Skeletal muscle satellite cell (primary cell): ENCODE data around the gene SERPING1.

Experiments
- H3K27me3 ChIP-seq: 2 replicates; pipeline ENCODE4 v1.7.0; 2013; ENCODE audit warnings: low read length; ENCODE audit not compliant: control insufficient read depth, insufficient read depth
- H3K36me3 ChIP-seq: 2 replicates; pipeline ENCODE4 v1.7.0; 2013; ENCODE audit warnings: mild to moderate bottlenecking, control low read depth, low read length; ENCODE audit not compliant: insufficient read depth
- H3K4me1 ChIP-seq: 2 replicates; pipeline ENCODE4 v1.7.0; 2013; ENCODE audit warnings: low read length; ENCODE audit not compliant: control insufficient read depth, insufficient read depth
- H3K4me2 ChIP-seq: 2 replicates; pipeline ENCODE4 v1.7.0; 2013; ENCODE audit warnings: mild to moderate bottlenecking, low read length
- H3K4me3 ChIP-seq: 2 replicates; pipeline ENCODE4 v1.7.0; 2013; ENCODE audit warnings: low read length
- H3K9ac ChIP-seq: 2 replicates; pipeline ENCODE4 v1.7.0; 2013; ENCODE audit warnings: mild to moderate bottlenecking, low read depth, low read length, moderate library complexity
- H3K9me3 ChIP-seq: replicated peaks from 2 replicates; pipeline ENCODE4 v1.7.0; 2013; ENCODE audit warnings: mild to moderate bottlenecking, control low read depth, low read length

SERPING1 gene

DNA sequence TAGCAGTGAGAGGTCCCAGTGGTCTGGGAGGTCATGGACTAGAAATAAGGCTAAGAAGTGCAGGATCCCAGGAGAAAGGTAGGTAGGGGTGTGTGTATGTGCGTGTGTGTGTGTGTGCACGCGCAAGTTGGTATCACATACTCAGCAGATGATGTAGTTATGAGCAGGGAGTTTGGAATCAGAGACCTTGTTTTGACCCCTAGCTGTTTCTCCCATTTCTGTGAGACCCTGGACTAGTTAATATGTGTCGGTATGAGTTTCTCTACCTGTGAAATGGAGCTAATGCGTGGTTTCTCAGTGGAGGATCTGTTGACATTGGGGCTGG, 1.3 kb downstream of the SERPING1 start:
- H3K9ac ChIP-seq, result no peak overlapping the region
- H3K4me3 ChIP-seq, result peak overlapping the region; percentile 63
- H3K4me2 ChIP-seq, result peak overlapping the region; percentile 59
- no peaks in the 10 kb centered on the region for H3K9me3 ChIP-seq
- H3K27me3 ChIP-seq, result peaks cover 31% of the 10 kb centered on the region
- H3K4me1 ChIP-seq, result peaks cover 13% of the 10 kb centered on the region
- H3K36me3 ChIP-seq, result no peaks in the 10 kb centered on the region

DNA sequence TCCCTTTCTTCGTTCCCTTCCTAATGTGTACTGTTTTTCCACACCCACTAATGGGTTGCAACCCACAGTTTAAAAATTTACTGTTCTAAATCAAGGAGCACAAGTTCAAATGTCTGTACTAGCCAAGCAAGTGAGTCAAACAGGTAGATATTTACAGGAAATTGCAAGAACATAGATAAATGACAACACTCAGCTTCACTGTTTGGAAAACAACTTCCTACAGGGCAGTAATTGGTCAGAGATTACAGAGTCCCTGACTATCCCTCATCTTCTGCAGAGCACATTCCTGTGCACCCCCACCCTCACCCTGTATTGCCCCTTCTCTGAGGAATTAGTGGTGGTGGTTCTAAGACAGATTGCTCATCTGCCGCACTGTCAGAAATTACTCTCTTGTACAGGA, 1.9 kb downstream of the SERPING1 start:
- H3K27me3 ChIP-seq, result peaks cover 25% of the 10 kb centered on the region
- peaks cover 13% of the 10 kb centered on the region for H3K4me1 ChIP-seq
- no peak overlapping the region for H3K9ac ChIP-seq
- H3K4me3 ChIP-seq, result no peak overlapping the region
- H3K9me3 ChIP-seq, result no peaks in the 10 kb centered on the region
- H3K36me3 ChIP-seq, result no peaks in the 10 kb centered on the region
- H3K4me2 ChIP-seq, result no peak overlapping the region

DNA sequence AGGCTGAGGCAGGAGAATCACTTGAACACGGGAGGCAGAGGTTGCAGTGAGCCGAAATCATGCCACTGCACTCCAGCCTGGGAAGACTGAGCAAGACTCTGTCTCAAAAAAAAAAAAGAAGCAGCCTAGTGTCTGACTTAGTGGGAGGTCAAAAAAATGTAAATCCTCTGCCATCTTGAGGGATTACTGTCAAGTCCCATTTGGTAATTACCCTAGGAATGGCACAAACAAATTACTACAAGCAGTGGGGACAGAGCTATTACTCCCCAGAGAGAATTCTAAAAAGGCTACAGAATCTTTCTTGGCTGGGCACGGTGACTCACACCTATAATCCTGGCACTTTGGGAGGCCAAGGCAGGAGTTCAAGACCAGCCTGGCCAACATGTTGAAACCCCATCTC, 3.8 kb downstream of the SERPING1 start:
- Histone ChIP-seq H3K4me1 (peaks cover 13% of the 10 kb centered on the region), H3K27me3 (peaks cover 16% of the 10 kb centered on the region), H3K9ac (no peak overlapping the region), H3K9me3 (no peaks in the 10 kb centered on the region), H3K4me3 (no peak overlapping the region), H3K4me2 (no peak overlapping the region), H3K36me3 (no peaks in the 10 kb centered on the region)

DNA sequence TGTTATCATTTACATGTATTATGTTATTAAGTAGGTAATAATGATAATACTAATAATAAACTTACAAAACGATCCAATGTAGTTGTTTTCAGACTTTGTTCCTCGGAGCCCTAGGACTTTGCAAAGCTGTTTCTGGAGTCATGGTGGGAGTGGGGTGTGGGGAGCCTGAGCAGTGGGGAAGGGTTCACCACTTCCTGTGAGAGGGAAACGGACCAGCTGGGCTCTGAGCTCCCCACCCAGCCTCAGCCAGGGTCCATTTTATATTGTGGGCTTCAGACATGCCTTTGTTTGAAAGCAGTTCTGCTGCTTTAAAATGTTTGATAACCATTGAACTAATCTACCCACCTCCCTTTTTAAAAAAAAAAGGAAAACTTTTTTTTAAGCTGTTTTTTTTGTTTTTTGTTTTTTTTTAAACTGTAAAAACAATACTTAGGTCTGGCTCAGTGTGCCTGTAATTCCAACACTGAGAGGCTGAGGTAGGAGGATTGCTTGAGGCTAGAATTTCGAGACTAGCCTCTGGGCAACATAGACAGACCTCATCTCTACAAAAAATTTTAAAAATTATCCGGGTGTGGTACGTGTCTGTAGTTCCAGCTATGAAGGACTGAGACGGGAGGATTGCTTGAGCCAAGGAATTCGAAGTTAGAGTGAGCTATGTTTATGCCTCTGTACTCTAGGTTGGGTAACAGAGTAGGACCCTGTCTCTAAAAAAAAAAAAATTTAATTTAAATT, 7.0 kb downstream of the SERPING1 start:
- H3K27me3 ChIP-seq, result peaks cover 30% of the 10 kb centered on the region
- H3K4me2 ChIP-seq, result no peak overlapping the region
- no peaks in the 10 kb centered on the region for H3K4me1 ChIP-seq
- H3K9ac ChIP-seq, result no peak overlapping the region
- no peaks in the 10 kb centered on the region for H3K36me3 ChIP-seq
- H3K9me3 ChIP-seq, result no peaks in the 10 kb centered on the region
- H3K4me3 ChIP-seq, result no peak overlapping the region

DNA sequence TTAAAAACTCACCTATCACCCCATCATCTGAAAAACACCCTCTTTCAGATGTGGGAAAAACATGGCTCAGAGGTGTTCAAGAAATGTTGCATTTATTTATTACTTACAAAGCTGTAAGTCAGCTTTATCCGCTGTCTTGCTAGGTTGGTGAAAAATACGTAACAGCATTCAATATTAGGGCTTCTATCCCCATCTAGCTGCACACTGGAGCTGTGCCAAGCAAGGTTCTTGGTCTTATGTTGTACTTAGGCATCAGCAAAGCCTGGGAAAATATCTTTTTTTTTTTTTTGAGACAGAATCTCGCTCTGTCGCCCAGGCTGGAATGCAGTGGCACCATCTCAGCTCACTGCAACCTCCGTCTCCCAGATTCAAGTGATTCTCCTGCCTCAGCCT, 7.5 kb downstream of the SERPING1 start:
- no peak overlapping the region for H3K9ac ChIP-seq
- no peak overlapping the region for H3K4me2 ChIP-seq
- no peaks in the 10 kb centered on the region for H3K9me3 ChIP-seq
- peaks cover 30% of the 10 kb centered on the region for H3K27me3 ChIP-seq
- no peak overlapping the region for H3K4me3 ChIP-seq
- no peaks in the 10 kb centered on the region for H3K36me3 ChIP-seq
- no peaks in the 10 kb centered on the region for H3K4me1 ChIP-seq

DNA sequence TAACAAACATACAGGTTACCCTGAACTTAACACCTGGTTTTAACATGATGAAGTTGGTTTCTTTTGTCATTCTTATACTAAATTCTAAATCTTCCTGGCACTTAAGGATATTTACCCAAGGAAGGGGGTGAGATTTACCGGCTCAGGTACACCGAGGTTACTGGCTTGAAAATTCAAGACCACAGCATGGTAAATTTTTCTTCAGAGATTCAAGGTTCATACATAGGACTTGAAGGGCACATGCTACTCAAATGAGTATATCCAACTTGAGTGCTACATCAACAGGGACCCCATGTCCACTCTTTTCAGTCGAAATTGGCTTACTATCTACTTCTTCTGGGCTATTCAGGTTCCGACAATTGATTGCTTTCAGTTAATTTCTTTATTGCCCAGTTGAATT, 12.7 kb downstream of the SERPING1 start:
- peaks cover 55% of the 10 kb centered on the region for H3K27me3 ChIP-seq
- no peaks in the 10 kb centered on the region for H3K9me3 ChIP-seq
- H3K9ac ChIP-seq, result no peak overlapping the region
- no peak overlapping the region for H3K4me3 ChIP-seq
- H3K4me2 ChIP-seq, result no peak overlapping the region
- H3K4me1 ChIP-seq, result no peaks in the 10 kb centered on the region
- H3K36me3 ChIP-seq, result no peaks in the 10 kb centered on the region

DNA sequence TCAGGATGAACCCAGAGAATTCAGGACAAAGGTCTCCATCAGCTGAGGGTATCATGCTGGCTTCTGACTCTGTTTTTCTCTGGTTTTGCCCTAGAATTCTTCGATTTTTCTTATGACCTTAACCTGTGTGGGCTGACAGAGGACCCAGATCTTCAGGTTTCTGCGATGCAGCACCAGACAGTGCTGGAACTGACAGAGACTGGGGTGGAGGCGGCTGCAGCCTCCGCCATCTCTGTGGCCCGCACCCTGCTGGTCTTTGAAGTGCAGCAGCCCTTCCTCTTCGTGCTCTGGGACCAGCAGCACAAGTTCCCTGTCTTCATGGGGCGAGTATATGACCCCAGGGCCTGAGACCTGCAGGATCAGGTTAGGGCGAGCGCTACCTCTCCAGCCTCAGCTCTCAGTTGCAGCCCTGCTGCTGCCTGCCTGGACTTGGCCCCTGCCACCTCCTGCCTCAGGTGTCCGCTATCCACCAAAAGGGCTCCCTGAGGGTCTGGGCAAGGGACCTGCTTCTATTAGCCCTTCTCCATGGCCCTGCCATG, 16.8 kb downstream of the SERPING1 start:
- Histone ChIP-seq H3K4me3 (no peak overlapping the region), H3K9me3 (no peaks in the 10 kb centered on the region), H3K9ac (no peak overlapping the region), H3K4me2 (no peak overlapping the region), H3K36me3 (no peaks in the 10 kb centered on the region), H3K27me3 (peaks cover 34% of the 10 kb centered on the region), H3K4me1 (no peaks in the 10 kb centered on the region)

DNA sequence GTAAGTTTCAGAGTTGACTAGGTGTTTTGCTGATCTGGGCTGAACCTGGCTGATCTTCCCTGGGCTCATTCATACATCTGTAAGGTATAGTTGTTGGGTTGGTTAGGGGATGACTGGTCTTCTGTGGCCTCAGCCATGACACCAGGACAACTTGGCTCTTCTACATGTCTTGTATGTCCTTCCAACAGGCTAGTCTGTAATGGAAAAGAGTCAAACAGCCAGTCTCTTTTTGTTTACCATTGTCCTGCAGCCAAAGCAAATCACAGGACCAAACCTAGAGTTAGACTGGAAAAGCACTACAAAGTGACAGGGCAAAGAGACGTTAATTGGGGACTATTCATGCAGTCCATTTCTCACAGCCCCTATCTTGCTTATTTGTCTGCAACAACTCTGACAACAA, 17.8 kb downstream of the SERPING1 start:
- Histone ChIP-seq H3K9me3 (no peaks in the 10 kb centered on the region), H3K27me3 (peaks cover 34% of the 10 kb centered on the region), H3K4me1 (no peaks in the 10 kb centered on the region), H3K36me3 (no peaks in the 10 kb centered on the region), H3K4me2 (no peak overlapping the region), H3K9ac (no peak overlapping the region), H3K4me3 (no peak overlapping the region)

DNA sequence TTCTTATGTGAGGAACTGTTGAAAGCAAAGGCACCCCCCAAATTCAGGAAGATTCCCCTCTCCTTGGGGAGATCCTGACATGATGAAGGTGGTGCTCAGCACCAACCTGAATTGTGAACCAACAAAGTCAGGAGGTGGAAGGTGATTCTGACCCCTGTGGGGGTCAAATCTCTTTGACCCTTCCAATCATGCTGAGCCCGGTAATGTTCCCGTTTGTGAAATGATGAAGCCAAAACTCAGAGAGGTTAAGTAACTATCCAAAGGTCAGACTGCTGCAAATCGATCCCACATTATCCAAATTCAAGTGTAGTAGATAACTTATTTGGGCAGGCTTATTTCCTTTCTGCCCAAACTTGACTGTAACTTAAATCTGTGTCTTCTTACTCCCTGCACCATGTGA, 19.1 kb downstream of the SERPING1 start:
- H3K4me1 ChIP-seq, result no peaks in the 10 kb centered on the region
- no peak overlapping the region for H3K4me2 ChIP-seq
- H3K9me3 ChIP-seq, result no peaks in the 10 kb centered on the region
- H3K36me3 ChIP-seq, result no peaks in the 10 kb centered on the region
- no peak overlapping the region for H3K9ac ChIP-seq
- H3K27me3 ChIP-seq, result peaks cover 25% of the 10 kb centered on the region
- no peak overlapping the region for H3K4me3 ChIP-seq

DNA sequence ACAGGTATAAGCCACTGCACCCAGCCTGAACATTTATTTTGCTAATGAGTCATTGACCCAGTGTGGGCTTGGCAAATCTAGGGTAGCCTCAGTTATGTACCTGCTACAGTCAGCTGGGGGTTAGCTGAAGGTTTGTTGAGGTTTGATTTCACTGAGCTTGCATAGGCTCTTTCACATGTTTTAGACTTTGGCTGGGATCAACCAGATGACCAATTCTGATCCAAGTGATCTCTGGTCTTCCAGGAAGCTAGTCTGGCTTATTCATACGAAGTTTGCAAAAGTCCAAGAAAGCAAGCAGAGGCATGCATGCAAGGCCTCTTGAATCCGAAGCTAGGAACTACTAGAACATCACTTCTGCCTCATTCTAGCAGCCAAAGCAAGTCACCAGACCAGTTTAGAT, 21.0 kb downstream of the SERPING1 start:
- no peak overlapping the region for H3K4me2 ChIP-seq
- no peaks in the 10 kb centered on the region for H3K9me3 ChIP-seq
- no peaks in the 10 kb centered on the region for H3K4me1 ChIP-seq
- H3K36me3 ChIP-seq, result no peaks in the 10 kb centered on the region
- H3K4me3 ChIP-seq, result no peak overlapping the region
- peaks cover 28% of the 10 kb centered on the region for H3K27me3 ChIP-seq
- no peak overlapping the region for H3K9ac ChIP-seq

DNA sequence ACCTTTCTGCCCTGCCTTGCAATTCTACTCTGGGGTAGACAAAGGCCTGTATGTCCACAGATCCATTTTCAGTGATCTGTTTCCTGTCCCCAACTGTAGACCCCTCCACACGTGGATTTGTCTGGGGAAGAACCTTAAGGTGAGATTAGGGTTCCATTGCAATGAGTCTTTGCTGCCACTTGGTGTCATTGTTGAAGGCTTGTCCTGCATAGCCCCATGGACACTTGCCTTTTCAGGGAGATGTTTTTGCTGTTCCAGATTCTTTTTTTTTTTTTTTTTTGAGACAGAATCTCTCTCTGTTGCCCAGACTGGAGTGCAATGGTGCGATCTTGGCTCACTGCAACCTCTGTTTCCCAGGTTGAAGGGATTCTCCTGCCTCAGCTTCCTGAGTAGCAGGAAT, 21.8 kb downstream of the SERPING1 start:
- no peaks in the 10 kb centered on the region for H3K36me3 ChIP-seq
- no peaks in the 10 kb centered on the region for H3K4me1 ChIP-seq
- no peak overlapping the region for H3K4me3 ChIP-seq
- H3K4me2 ChIP-seq, result no peak overlapping the region
- H3K27me3 ChIP-seq, result peaks cover 20% of the 10 kb centered on the region
- no peak overlapping the region for H3K9ac ChIP-seq
- H3K9me3 ChIP-seq, result no peaks in the 10 kb centered on the region

DNA sequence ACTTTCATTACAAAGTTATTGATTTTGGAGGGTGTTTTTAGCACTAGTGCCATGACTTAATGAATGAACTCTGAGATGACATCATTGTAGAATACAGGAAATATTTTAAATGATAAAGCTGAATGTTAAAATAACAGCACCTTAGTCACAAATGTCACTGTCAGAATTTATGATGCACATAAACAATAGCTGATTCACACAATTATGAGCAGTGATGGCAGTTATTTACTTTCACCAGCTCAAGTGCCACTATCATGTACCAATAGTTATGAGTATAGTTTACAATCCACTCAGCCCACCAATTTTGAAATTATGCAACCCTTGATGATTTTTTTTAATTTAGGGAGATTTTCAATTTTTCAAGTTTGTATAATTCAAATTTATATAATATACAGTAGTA, 23.0 kb downstream of the SERPING1 start:
- no peak overlapping the region for H3K4me3 ChIP-seq
- H3K9ac ChIP-seq, result no peak overlapping the region
- no peaks in the 10 kb centered on the region for H3K4me1 ChIP-seq
- H3K4me2 ChIP-seq, result no peak overlapping the region
- no peaks in the 10 kb centered on the region for H3K36me3 ChIP-seq
- H3K27me3 ChIP-seq, result peaks cover 13% of the 10 kb centered on the region
- H3K9me3 ChIP-seq, result no peaks in the 10 kb centered on the region
